Measurements from ENCODE around the gene RBM33. TPM values are rescaled to one million over a fixed set of nuclear protein-coding genes. Genes with fewer than 3 reads are reported as not detected.
A peak's percentile ranks its signal among the peaks of the same experiment; 100 is the strongest.

RBM33 gene
- total and polyA plus RNA-seq, 2 of the 13 experiments (the other 11 are each of a cell fraction or from before 2014, with no cell fraction given): 12.4 to 28.9 TPM

GRCh38 chr7:155800741-155801267 is 156.3 kb downstream of the RBM33 start (continued):
- TF ChIP-seq PAXIP1 (CRISPR knock-in tag; conservative IDR thresholded peaks at IDR 0.05): 0 out of 2 replicates have a peak, but pooled peaks have one; percentile 40
- TF ChIP-seq MXD4 (CRISPR knock-in tag; IDR thresholded peaks at IDR 0.05): peak; percentile 29; the same call in 1 of the 2 replicates
- TF ChIP-seq ERF (CRISPR knock-in tag; IDR thresholded peaks at IDR 0.05): peak; percentile 68; the same call in 1 of the 2 replicates
- no peak for TF ChIP-seq ZNF619 (CRISPR knock-in tag; IDR thresholded peaks at IDR 0.05)
- no peak for TF ChIP-seq CEBPB (IDR thresholded peaks at IDR 0.05; ENCODE audit: borderline replicate concordance, low read depth, low read length)
- no peak; the same call in 1 of the 2 replicates for TF ChIP-seq EHMT2 (IDR thresholded peaks at IDR 0.05; ENCODE audit: borderline replicate concordance, low read depth, low read length)
- TF ChIP-seq, protein P1, sequence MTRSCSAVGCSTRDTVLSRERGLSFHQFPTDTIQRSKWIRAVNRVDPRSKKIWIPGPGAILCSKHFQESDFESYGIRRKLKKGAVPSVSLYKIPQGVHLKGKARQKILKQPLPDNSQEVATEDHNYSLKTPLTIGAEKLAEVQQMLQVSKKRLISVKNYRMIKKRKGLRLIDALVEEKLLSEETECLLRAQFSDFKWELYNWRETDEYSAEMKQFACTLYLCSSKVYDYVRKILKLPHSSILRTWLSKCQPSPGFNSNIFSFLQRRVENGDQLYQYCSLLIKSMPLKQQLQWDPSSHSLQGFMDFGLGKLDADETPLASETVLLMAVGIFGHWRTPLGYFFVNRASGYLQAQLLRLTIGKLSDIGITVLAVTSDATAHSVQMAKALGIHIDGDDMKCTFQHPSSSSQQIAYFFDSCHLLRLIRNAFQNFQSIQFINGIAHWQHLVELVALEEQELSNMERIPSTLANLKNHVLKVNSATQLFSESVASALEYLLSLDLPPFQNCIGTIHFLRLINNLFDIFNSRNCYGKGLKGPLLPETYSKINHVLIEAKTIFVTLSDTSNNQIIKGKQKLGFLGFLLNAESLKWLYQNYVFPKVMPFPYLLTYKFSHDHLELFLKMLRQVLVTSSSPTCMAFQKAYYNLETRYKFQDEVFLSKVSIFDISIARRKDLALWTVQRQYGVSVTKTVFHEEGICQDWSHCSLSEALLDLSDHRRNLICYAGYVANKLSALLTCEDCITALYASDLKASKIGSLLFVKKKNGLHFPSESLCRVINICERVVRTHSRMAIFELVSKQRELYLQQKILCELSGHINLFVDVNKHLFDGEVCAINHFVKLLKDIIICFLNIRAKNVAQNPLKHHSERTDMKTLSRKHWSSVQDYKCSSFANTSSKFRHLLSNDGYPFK (CRISPR knock-in tag; IDR thresholded peaks at IDR 0.05; ENCODE audit: borderline replicate concordance): 0 out of 2 replicates have a peak, but pooled peaks have one; percentile 43
- peak; percentile 98 for TF ChIP-seq ZNF644 (CRISPR knock-in tag; IDR thresholded peaks at IDR 0.05; ENCODE audit: low read depth)
- no peak for TF ChIP-seq NFE2L2 (IDR thresholded peaks at IDR 0.05; ENCODE audit: low read length)
- TF ChIP-seq GATAD2A (CRISPR knock-in tag; IDR thresholded peaks at IDR 0.05): peak; percentile 74
- peak; percentile 16; the same call in 1 of the 2 replicates for TF ChIP-seq KAT8 (CRISPR knock-in tag; IDR thresholded peaks at IDR 0.05)
- TF ChIP-seq, protein P2, sequence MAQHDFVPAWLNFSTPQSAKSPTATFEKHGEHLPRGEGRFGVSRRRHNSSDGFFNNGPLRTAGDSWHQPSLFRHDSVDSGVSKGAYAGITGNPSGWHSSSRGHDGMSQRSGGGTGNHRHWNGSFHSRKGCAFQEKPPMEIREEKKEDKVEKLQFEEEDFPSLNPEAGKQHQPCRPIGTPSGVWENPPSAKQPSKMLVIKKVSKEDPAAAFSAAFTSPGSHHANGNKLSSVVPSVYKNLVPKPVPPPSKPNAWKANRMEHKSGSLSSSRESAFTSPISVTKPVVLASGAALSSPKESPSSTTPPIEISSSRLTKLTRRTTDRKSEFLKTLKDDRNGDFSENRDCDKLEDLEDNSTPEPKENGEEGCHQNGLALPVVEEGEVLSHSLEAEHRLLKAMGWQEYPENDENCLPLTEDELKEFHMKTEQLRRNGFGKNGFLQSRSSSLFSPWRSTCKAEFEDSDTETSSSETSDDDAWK (CRISPR knock-in tag; IDR thresholded peaks at IDR 0.05): no peak
- peak; percentile 51; the same call in 1 of the 2 replicates for TF ChIP-seq BORCS8-MEF2B (CRISPR knock-in tag; IDR thresholded peaks at IDR 0.05)
- TF ChIP-seq NR3C1 (CRISPR knock-in tag; IDR thresholded peaks at IDR 0.05): no peak
- TF ChIP-seq ZNF512B (CRISPR knock-in tag; IDR thresholded peaks at IDR 0.05; ENCODE audit: borderline replicate concordance): no peak
- no peak for TF ChIP-seq NR2C2 (CRISPR knock-in tag; IDR thresholded peaks at IDR 0.05; ENCODE audit: borderline replicate concordance)
- TF ChIP-seq CENPX (CRISPR knock-in tag; IDR thresholded peaks at IDR 0.05): no peak
- peak; percentile 40; the same call in 1 of the 2 replicates for TF ChIP-seq ZNF331 (CRISPR knock-in tag; IDR thresholded peaks at IDR 0.05)
